8988T (cell line): ENCODE measurements around the gene PTGER1.

Experiments used
- DNase-seq: peaks from one replicate; pipeline ENCODE4 v3.0.0; 2011

PTGER1 gene

DNA sequence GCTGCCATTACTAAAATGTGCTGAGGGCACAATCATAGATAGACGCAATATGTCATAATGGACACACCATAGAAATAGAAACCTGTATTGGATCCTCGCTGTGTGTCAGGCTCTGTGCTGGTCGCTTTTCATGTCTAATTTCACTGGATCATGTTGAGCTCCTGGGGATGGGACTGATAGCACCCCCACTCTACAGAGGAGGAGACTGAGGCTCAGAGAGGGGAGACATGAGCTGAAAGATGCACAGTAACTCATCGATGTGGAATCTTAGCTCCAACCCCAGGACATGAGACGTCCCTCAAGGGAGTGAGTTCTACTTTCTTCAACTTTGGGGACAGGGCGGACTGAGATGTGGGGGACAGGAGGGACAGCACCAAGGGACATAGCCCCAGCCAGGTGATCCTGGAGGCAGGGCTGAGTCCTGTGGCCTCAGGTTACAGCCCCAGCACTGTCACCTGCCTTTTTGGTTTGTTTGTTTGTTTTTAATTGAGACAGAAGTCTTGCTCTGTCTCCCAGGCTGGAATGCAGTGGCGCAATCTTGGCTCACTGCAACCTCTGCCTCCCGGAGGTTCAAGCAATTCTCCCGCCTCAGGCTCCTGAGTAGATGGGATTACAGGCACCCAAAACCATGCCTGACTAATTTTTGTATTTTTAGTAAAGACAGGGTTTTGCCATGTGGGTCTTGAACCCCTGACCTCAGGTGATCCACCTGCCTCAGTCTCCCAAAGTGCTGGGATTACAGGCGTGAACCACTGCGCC is 27.4 kb upstream of the PTGER1 start:
- DNase-seq, result no peak

GRCh38 chr19:14497228-14497921 is 22.2 kb upstream of the PTGER1 start:
- DNase-seq, result no peak

DNA sequence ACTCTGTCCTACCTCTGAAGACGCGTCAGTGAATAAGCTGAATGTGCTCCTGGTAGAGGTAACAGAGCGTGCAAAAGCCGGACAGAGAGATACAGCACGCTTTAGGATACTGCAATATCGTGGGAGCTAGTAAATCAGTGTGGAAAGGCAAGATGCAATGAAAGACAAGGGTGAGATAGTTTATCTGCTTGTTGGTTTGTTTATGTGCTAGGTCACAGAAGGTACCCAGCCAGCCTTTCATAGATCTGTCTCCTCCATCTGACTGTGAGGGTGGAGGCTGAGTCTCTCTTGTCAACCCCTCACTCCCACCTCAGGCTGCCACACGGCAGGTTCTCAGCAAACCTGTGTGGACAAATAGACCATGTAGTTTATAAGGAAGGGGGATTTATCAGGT is 21.7 kb upstream of the PTGER1 start:
- DNase-seq, result no peak

GRCh38 chr19:14496029-14496833 is 21.1 kb upstream of the PTGER1 start, which contains the start of gene GIPC1:
TSS of gene GIPC1 (minus strand) at chr19:14496127. CDS start at chr19:14482976, 13,151 bp downstream.
- DNase-seq, result peak; percentile 94

DNA sequence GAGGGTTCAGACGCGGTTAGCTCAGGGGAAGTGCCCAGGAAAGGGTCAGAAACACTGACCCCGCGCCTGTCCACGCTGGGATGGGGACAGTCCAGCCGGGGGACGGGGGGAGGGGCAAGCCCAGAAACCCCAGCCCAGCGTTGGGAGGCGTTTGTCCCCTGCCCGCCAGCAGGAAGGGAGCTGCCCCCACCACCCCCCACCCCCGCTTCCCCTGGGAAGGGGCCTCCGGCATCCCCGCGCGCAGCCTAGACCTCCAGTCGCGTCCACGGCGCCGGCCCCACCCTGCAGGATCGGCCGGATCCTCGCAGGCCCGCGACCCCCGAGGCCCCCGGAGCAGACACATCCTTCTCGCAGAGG is 20.5 kb upstream of the PTGER1 start:
- DNase-seq, result no peak

- no peak for DNase-seq
Observed at GRCh38 chr19:14494910-14495671, 19.9 kb upstream of the PTGER1 start.

DNA sequence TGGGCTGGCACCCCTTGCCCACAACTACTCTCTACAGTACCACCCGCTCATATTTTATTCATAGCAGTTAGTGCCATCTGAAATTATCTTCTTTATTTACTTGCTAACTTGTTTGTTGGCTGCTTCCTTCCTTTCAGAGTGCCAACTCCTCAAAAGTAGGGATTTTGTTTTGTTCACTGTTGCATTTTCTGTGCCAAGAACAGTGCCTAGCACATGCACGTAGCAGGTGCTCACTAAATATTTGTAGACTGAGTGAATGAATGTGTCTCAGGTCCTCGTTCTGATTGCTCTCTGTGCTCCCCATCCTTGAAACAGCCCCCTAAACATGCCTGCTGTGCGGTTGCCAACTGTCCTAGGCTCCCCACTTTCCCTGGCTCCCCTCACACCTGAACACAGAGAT is 19.3 kb upstream of the PTGER1 start:
- DNase-seq, result no peak

GRCh38 chr19:14492756-14493337 is 17.7 kb upstream of the PTGER1 start:
- no peak for DNase-seq

DNA sequence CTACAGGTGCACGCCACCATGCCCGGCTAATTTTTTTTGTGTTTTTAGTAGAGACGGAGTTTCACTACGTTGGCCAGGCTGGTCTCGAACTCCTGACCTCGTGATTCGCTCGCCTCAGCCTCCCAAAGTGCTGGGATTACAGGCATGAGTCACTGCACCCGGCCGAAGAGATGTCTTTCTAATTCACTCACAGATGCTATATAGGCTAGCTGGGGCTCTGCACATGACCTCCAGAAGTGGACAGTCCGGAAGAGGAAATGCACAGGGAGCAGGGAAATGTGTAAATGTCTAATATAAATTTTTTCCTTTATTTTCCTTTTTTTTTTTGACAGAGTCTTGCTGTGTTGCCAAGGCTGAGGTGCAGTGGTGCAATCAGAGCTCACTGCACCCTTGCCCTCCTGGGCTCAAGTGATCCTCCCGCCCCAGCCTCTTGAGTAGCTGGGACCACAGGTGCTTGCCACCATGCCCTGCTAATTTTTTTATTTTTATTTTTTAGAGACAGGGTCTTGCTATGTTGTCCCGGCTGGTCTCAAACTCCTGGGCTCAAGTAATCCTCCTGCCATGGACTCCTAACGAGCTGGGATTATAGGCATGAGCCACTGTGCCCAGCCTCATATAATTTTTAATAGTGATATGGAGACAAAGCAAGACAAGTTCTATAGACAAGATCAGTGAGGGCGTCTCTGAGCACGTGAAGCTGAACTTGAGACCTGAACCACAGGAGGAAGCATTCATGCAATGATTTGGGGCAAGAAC is 12.4 kb upstream of the PTGER1 start:
- DNase-seq, result no peak

DNA sequence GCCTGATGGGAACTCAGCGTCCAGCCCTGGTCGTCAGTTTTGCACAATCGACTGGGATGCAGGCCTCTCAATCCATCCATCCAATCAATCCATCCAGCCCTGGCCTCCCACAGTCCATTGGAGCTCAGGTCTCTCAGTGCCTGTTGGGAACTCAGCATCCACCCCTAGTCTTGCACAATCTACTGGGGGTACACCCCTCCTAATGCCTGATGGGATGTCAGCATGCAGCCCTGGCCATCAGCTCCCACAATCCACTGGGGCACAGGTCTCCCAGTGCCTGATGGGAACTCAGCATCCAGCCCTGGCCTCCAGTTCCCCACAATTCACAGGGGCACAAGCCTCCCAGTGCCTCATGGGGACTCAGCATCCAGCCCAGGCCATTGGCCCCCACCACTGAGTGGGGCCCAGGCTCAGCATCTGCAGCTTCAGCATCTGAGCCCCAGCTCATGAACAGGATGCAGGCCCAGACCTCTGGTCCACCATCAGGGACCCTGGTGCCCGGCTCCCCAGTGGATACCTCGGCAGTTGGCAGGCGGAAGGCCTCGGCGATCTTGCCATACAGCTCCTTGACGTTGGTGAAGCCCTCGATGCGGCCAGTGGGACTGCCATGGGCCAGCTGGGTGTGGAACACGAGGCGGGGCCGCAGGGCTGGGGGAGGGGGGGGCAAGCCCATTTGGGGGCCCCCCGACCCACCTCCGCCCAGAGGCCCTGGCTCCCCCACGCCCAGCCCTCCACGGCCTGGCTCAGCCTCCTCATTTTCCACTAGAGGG is 7.2 kb upstream of the PTGER1 start:
- DNase-seq, result peak; percentile 4

GRCh38 chr19:14480700-14481079 is 5.5 kb upstream of the PTGER1 start:
- peak; percentile 64 for DNase-seq

DNA sequence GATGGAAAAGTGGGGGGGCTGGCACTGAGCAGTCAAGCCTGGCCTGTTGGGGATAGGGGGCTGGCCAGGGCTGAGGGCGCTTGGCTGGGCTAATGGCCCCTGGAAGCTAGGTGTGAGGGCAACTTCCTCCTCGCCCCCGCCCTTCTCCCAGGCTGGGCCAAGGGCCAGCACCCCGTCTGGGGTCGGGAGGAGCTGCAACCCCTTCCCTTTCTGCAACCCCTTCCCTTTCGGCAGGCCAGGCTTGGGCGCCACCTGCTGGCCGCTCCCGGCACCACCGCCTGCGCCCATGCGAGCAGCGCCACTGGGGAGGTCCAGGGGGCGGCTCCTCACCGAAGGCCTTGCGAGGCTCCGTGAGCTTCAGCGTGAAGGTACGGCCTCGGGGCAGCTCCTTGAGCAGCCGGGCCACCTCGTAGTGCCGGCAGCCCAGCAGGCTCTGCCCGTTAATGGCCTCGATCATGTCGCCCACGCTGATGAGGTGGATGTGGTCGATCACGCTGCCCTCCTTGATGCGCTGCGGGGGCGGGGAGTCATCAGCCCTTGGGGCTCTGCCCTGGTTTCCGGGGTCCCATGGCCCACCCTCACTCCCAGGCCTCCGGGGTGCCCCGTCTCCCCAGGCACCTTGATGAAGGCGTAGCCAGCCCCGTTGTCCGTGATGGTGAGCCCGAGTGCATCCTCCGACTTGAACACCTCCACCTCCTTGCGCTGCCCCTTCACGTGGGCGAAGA is 5.0 kb upstream of the PTGER1 start:
- peak; percentile 87 for DNase-seq

DNA sequence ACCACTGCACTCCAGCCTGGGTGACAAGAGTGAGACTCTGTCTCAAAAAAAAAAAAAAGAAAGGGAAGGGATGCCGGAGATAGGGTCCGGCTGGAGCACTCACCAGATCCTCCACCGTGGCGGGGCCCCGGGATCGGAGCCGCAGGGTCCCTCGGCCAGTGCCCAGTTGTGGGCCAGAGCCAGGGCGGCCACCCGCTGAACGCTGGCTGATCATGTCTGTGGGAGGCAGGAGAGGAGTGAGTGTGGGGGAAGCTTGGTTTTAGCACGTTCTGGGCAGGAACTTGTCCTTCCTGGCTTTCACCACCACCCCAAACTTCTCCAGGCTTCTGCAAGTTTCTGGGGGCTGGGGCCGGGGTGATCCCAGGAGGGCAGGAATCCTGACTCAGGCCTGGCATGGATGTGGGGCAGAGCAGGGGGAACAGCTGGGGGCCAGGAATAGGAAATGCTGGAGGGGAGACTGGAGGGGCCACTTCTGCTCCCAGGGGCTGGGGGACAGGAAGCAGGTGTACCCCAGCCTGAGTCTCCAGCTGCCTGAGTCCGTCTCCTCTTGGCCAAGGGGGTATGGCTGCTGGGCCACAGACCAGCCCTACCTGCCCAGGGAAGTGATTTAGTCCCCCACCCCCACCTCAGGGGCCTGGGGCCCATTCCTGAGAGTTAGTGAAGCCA is 4.3 kb upstream of the PTGER1 start:
- peak; percentile 10 for DNase-seq

GRCh38 chr19:14478113-14478545 is 3.0 kb upstream of the PTGER1 start:
- DNase-seq, result peak; percentile 9

GRCh38 chr19:14477418-14478112 is 2.4 kb upstream of the PTGER1 start:
- peak; percentile 25 for DNase-seq

GRCh38 chr19:14476673-14477401 is 1.7 kb upstream of the PTGER1 start:
- peak; percentile 59 for DNase-seq

GRCh38 chr19:14476327-14476672 is 1.1 kb upstream of the PTGER1 start:
- DNase-seq, result no peak

GRCh38 chr19:14474827-14475226 is 327 bp downstream of the PTGER1 start:
- no peak for DNase-seq
